GM18499 (cell line): ENCODE measurements around the gene ZNF841.
"Not testable (repeated sequence)": the region's sequence is repeated elsewhere in the genome, so short reads cannot be mapped to it uniquely, and the experiment has no call there.

Experiments used
- ATAC-seq: cut with Tn5 transposase; IDR thresholded peaks from one replicate; pipeline ENCODE4 v1.9.1; 2021; ENCODE audit warnings: moderate number of reproducible peaks; ENCODE audit not compliant: insufficient read depth, unreplicated experiment

ZNF841 gene

DNA sequence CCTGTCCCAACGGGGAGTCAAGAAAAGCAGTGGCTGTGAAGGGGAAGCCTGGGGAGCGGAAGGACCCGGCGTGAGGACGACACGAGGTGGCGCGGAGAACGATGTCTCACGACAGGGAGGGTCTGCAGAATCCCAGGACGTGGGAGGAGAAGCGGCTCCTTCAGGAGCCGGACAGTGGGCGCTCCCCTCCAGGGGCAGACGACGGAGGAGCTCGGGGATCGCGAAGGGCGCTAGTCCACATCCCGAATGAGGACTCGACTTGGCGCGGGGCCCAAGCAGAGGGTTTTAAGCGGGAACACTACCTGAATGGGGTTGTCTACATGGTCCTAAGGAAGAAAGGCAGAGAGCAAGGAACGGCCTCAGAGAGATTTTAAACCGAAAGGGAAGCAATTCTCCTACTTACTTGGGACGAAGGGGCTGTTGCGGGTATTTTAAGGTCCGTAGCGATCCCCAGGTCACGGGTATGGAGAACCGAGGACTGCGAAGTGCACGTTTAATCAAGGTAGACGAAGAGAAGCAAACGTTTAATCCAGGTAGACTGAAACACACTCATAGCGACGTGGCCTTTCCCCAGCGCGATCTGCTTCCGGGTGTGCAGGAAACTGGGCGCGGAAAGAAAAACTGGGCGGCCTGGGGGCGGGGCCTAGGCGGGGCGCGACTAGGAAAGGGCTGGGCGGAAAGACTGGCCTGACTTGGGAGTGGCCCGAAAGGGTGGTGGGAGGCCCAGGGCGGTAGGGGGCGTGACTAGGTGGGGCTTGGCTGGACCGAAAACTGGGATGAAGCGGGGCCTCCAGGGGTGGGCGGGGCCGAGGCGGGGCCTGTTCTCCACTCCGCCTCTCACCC, at the start of gene ZNF841:
Gene ZNF841, minus strand, starts transcription at position 594 of the 843 bp plus-strand sequence. CDS start 10,964 bp downstream, outside the sequence.
- no peak for ATAC-seq

DNA sequence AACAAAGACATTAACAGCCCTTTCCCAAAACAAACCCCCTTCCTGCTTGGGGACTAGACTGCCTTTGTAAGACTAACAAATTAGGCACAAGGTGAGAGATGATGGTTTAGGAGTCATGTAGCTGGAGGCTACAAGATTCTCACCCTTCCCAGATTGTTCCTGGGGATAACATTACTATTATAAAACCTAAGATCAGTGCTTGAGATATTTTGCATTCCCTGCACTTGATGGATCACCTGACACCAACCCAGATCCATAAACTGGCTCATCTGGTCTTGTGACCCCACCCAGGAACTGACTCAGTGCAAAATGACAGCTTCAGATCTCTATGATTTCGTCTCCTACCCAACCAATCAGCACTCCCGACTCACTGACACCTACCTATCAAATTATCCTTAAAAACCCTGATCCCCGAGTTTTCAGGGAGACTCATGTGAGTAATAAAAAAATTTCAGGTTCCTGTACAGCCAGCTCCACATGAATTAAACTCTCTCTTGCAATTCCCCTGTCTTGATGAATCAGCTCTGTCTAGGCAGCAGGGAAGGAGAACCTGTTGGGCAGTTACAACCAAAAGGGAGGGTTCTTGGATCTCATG, 46.5 kb upstream of the ZNF841 start:
- ATAC-seq: no peak

GRCh38 chr19:52141203-52141602, 45.6 kb upstream of the ZNF841 start:
- ATAC-seq: no peak

DNA sequence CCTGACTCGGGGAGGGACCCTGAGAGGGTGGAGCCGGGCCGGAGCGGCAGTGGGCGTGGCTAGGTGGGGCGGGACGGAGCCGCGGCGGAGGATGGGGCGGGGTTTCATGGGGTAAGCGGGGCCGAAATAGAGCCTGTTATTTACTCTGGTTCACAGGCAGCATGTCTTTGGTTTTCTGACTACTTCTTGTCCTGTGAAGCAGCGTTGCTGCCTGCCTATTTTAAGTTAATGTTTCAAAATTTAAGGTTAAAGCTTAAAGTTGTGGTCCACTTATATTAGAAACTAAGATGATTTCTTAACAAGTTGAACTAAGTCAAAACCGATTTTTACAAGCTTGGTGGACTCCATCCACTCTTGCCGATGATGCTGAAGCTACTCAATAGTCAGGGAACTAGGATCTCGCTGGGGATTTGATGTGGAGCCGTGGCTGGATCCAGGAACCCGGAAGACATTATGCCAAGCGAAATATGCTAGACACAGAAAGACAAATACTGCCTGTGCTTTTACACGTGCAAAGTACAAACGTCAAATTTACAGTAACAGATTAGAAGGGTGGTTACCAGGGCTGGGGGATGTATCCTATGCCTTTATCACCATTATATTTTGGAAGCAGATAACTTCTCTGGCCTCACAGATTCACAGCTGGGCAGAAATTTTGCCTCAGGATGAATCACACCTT, 44.6 kb upstream of the ZNF841 start:
- peak; percentile 69 for ATAC-seq

- no peak for ATAC-seq
Observed at GRCh38 chr19:52139252-52140031, 43.9 kb upstream of the ZNF841 start, which contains the start of gene ZNF616. Gene ZNF616 (minus strand): TSS chr19:52139938. CDS start chr19:52130512, 9,426 bp downstream.

- ATAC-seq: no peak
Observed at GRCh38 chr19:52138983-52139251, 43.4 kb upstream of the ZNF841 start.

DNA sequence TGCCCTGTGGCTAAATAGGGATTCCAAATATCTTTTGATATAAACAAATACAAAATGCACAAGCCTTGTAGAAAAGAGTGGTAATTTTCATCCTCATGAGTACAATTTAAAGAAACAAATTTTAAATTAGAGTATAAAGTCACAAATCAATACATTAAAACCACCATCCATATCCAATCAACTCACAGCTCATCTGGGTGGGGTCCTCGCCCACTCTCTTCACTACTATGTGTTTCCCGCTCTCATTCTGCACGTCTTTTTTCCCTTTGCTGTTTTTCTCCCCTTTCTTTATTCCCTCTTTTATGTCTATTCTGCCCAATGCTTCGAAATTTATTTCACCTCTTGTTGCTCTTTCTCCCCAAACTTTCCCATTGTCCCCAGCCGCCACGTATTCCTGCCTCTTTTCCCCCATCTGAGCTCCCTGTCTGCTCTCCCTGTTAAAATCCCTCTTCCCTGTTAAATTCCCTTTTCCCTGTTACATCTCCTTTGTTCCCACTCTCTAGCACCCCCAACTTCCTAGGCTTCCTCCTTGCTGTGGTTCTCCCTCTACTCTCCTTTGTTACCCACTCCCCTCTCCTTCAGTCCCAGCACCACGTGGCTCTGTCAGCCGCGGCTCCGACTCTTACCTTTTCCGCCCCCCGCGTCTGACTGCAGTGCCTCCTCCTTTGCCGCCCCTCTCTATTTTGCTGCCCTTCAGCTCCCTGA, 42.9 kb upstream of the ZNF841 start:
- no peak for ATAC-seq

GRCh38 chr19:52120286-52120685, 24.7 kb upstream of the ZNF841 start:
- no peak for ATAC-seq

- ATAC-seq: no peak
Observed at GRCh38 chr19:52115526-52116053, 20.0 kb upstream of the ZNF841 start.

GRCh38 chr19:52114691-52115090, 19.1 kb upstream of the ZNF841 start:
- ATAC-seq: no peak

DNA sequence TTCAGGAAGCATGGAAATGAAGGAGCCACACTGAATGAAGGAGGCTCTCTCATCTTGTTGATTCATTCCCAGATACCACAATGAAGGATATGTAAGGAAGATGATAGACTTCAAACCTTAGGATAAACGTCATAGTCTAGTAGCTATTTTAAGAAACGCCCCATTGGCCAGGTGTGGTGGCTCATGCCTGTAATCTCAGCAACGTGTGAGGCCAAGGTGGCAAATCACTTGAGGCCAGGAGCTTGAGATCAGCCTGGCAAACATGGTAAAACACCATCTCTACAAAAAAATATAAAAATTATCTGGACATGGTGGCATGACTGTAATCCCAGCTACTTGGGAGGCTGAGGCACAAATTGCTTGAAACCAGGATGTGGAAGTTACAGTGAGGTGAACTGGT, 17.1 kb upstream of the ZNF841 start:
- ATAC-seq: no peak

DNA sequence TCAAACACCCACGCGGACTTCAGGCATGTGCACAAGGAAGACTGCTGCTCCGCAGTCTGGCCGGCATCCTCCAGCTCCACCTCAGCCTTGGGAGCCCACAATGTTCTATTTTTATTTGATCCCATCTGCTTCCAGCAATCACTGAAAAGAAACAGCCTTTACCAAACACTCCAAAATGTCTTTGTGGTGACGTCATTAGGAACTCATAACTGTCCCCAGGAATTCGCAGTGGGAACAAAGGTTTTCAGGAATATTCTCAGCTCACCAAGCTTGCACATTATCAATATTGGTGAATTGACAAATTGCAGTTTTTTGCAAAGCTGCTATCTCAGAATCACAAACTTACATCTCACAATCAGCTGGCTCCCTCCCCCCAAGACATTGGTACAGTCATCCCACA, 15.2 kb upstream of the ZNF841 start:
- no peak for ATAC-seq

DNA sequence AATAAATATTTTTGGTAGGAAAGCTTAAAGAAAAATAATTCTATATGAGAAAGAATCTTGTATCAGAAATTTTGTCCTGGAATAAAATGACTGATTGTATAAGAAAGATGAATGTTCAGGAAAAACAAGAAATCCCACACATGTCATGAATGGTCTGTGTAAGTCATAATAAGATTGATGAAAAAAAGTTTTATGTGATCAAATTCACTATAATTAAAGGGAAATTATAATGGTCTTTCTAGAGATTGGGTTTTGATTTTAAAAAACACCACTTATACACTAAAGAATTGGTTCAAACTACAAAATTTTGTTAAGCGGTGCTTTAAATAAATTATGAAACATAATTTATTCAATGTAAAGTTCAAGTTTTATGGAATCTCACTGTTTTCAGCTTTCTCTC, 7.2 kb upstream of the ZNF841 start:
- ATAC-seq: no peak

DNA sequence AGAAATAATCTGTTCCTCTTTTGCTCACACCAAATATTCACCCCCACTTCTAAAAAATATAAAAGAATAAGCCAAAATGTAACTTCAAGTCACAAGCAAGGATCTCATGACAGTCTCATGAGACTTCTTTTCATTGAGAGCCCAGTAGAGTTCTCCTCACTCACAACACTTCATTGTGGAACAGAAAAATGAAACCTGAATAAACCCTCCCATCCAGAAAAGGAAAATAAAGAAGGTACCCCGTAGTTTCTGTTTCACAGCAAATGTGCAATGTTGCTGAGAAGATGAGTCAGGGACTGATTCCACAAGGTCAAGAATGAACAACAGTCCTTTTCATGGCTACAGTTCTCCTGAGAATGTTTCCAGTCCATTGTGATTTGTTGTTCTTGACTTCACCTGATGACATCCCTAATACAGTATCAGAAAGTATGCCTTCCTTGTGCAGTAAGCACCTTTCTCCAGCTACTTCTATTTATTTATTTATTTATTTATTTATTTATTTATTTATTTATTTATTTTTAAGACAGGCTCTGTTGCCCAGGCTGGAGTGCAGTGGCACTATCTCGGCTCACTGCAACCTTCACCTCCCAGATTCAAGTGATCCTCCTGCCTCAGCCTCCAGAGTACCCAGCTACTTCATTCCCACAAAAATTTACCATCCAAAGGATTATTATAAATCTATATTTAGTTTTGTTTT, 6.4 kb upstream of the ZNF841 start:
- ATAC-seq: no peak

- ATAC-seq: no peak
Observed at GRCh38 chr19:52099497-52100138, 4.1 kb upstream of the ZNF841 start.

- ATAC-seq: not testable (repeated sequence)
Observed at GRCh38 chr19:52096416-52096815, 851 bp upstream of the ZNF841 start.

DNA sequence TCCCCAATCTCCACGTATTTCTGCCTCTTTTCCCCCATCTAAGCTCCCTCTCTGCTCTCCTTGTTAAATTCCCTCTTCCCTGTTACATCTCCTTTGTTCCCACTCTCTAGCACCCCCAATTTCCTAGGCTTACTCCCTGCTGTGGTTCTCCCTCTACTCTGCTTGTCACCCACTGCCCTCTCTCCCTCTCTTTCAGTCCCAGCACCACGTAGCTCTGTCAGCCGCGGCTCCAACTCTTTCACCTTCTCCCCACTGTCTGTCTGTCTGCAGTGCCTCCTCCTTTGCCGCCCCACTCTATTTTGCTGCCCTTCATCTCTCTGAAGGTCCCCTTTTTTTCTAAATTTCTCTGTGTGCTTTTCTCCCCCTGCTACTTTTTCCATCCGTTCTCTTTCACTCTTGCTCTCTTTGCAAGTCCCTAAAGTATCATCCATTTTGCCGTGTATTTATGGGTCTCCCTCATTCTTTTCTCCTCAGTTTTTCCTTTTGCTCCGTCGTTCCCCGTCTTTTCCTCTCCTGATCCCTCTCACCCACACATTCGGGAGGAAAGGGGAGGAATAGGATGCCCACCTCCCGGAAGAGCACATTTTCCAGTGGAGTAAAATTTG, 937 bp downstream of the ZNF841 start:
- no peak for ATAC-seq

GRCh38 chr19:52086481-52086880, 9.1 kb downstream of the ZNF841 start:
- no peak for ATAC-seq
